Measurements from ENCODE around the gene PLTP.
"Not testable (repeated sequence)": the region's sequence is repeated elsewhere in the genome, so short reads cannot be mapped to it uniquely, and the experiment has no call there.

PLTP gene

GRCh38 chr20:45896641-45897161 lies 15.3 kb downstream of the PLTP start:
- no peak for DNase-seq

GRCh38 chr20:45894797-45895196 lies 17.2 kb downstream of the PLTP start:
- no peak for DNase-seq

GRCh38 chr20:45893831-45894230 lies 18.1 kb downstream of the PLTP start:
- DNase-seq = no peak

GRCh38 chr20:45892828-45893500 lies 19.0 kb downstream of the PLTP start:
- no peak for DNase-seq

- DNase-seq = no peak
Measured at GRCh38 chr20:45892049-45892825, 19.7 kb downstream of the PLTP start.

- DNase-seq = peak; percentile 75
Measured at GRCh38 chr20:45890985-45891983, 20.7 kb downstream of the PLTP start, which contains the start of the genes CTSA and NEURL2. TSS of gene CTSA (plus strand) at chr20:45891335. CDS start at chr20:45891569, 234 bp downstream. TSS of gene NEURL2 (minus strand) at chr20:45891208. CDS start at chr20:45890991, 217 bp downstream.

- no peak for DNase-seq
Measured at GRCh38 chr20:45890077-45890984, 21.6 kb downstream of the PLTP start.

- DNase-seq = no peak
Measured at GRCh38 chr20:45888681-45889080, 23.3 kb downstream of the PLTP start.

- DNase-seq = no peak
Measured at GRCh38 chr20:45887346-45887715, 24.6 kb downstream of the PLTP start, which contains the start of gene SPATA25. TSS of gene SPATA25 (minus strand) at chr20:45887622. CDS start at chr20:45887590, 32 bp downstream.

GRCh38 chr20:45886590-45887345 lies 25.2 kb downstream of the PLTP start:
- no peak for DNase-seq

GRCh38 chr20:45883100-45883469 lies 28.9 kb downstream of the PLTP start:
- no peak for DNase-seq

GRCh38 chr20:45882469-45883099 lies 29.4 kb downstream of the PLTP start:
- no peak for DNase-seq

- DNase-seq = peak; percentile 97
Measured at GRCh38 chr20:45880988-45881788, 30.8 kb downstream of the PLTP start, which contains the start of gene ZSWIM1. TSS of gene ZSWIM1 (plus strand) at chr20:45881227. CDS start at chr20:45882593, 1,366 bp downstream.

- no peak for DNase-seq
Measured at GRCh38 chr20:45878076-45878761, 33.7 kb downstream of the PLTP start.

- DNase-seq = no peak
Measured at GRCh38 chr20:45874576-45874975, 37.4 kb downstream of the PLTP start.

GRCh38 chr20:45874104-45874481 lies 37.9 kb downstream of the PLTP start:
- DNase-seq = not testable (repeated sequence)

- DNase-seq = no peak
Measured at GRCh38 chr20:45873409-45874103, 38.4 kb downstream of the PLTP start.

GRCh38 chr20:45872626-45873025 lies 39.3 kb downstream of the PLTP start:
- DNase-seq = no peak

Data from NCI-H1436 (cell line).